HepG2 (cell line): Measurements from ENCODE around the gene RAB20. TPM values are rescaled to one million over a fixed set of nuclear protein-coding genes. Genes with fewer than 3 reads are reported as not detected.

Experiments used
- CCDC6 ChIP-seq: sonication (generic); formaldehyde crosslinking; IDR thresholded peaks from 2 replicates; pipeline ENCODE4 v1.8.1; 2022; ENCODE audit warnings: mild to moderate bottlenecking, missing genetic modification reagents, moderate library complexity
- ERF ChIP-seq: IDR thresholded peaks from 2 replicates; pipeline ENCODE4 v1.6.1; 2018; ENCODE audit warnings: missing biosample characterization, missing genetic modification reagents
- GABPB1 ChIP-seq: IDR thresholded peaks from 2 replicates; pipeline ENCODE4 v1.6.1; 2016; ENCODE audit warnings: mild to moderate bottlenecking, missing genetic modification reagents, moderate library complexity, missing compliant biosample characterization
- NFIC ChIP-seq: IDR thresholded peaks from 2 replicates; pipeline ENCODE4 v1.6.1; 2012; ENCODE audit warnings: mild to moderate bottlenecking, low read length, inconsistent platforms
- NFYB ChIP-seq: sonication (generic); formaldehyde crosslinking; IDR thresholded peaks from 2 replicates; pipeline ENCODE4 v1.4.0; 2020; ENCODE audit warnings: missing genetic modification reagents
- NR1H2 ChIP-seq: sonication (generic); formaldehyde crosslinking; IDR thresholded peaks from 2 replicates; pipeline ENCODE4 v1.8.1; 2022; ENCODE audit warnings: low read depth, missing genetic modification reagents, borderline replicate concordance
- REL ChIP-seq: sonication (generic); formaldehyde crosslinking; conservative IDR thresholded peaks from 2 replicates; pipeline ENCODE4 v1.8.0; 2022; ENCODE audit warnings: mild to moderate bottlenecking, missing genetic modification reagents, moderate library complexity
- SMARCC2 ChIP-seq: fragments of 450-650 bp; IDR thresholded peaks from 2 replicates; pipeline ENCODE4 v1.6.1; 2017; ENCODE audit warnings: antibody characterized with exemption, mild to moderate bottlenecking
- TBP ChIP-seq: sonication (generic); formaldehyde crosslinking; IDR thresholded peaks from 2 replicates; pipeline ENCODE4 v1.5.0; 2020; ENCODE audit warnings: missing genetic modification reagents
- TCF7 ChIP-seq: sonication (generic); IDR thresholded peaks from 2 replicates; pipeline ENCODE4 v1.6.1; 2016; ENCODE audit warnings: antibody characterized with exemption, low read depth
- U2AF1 ChIP-seq: fragments of 200-400 bp; formaldehyde crosslinking; optimal IDR thresholded peaks from 2 replicates; pipeline ENCODE3; 2017; ENCODE audit warnings: mild to moderate bottlenecking, low read depth, low read length
- ZC3H4 ChIP-seq: sonication (generic); formaldehyde crosslinking; IDR thresholded peaks from 2 replicates; pipeline ENCODE4 v1.4.0; 2020; ENCODE audit warnings: missing genetic modification reagents, borderline replicate concordance
- ZFP62 ChIP-seq: sonication (generic); formaldehyde crosslinking; IDR thresholded peaks from 2 replicates; pipeline ENCODE4 v1.4.0; 2020; ENCODE audit warnings: missing genetic modification reagents
- ZMYM2 ChIP-seq: sonication (generic); formaldehyde crosslinking; IDR thresholded peaks from 2 replicates; pipeline ENCODE4 v1.8.0; 2022; ENCODE audit warnings: mild to moderate bottlenecking, missing genetic modification reagents
- ZNF20 ChIP-seq: sonication (generic); formaldehyde crosslinking; IDR thresholded peaks from 2 replicates; pipeline ENCODE4 v1.4.0; 2020; ENCODE audit warnings: mild to moderate bottlenecking, moderate library complexity, missing genetic modification reagents
- ZNF225 ChIP-seq: sonication (generic); formaldehyde crosslinking; IDR thresholded peaks from 2 replicates; pipeline ENCODE4 v1.4.0; 2020; ENCODE audit warnings: mild to moderate bottlenecking, missing genetic modification reagents
- ZNF367 ChIP-seq: sonication (generic); formaldehyde crosslinking; IDR thresholded peaks from 2 replicates; pipeline ENCODE4 v1.4.0; 2020; ENCODE audit warnings: missing genetic modification reagents, borderline replicate concordance
- ZNF446 ChIP-seq: sonication (generic); formaldehyde crosslinking; IDR thresholded peaks from 2 replicates; pipeline ENCODE4 v1.5.0; 2020; ENCODE audit warnings: mild to moderate bottlenecking, missing genetic modification reagents
- ZNF484 ChIP-seq: sonication (generic); formaldehyde crosslinking; IDR thresholded peaks from 2 replicates; pipeline ENCODE4 v1.5.1; 2020; ENCODE audit warnings: mild to moderate bottlenecking, low read depth, missing genetic modification reagents, borderline replicate concordance
- ZNF552 ChIP-seq: sonication (generic); formaldehyde crosslinking; IDR thresholded peaks from 2 replicates; pipeline ENCODE4 v1.9.0; 2022; ENCODE audit warnings: missing genetic modification reagents, mild to moderate bottlenecking, borderline replicate concordance
- polyA plus RNA-seq, 8 experiments: library from polyadenylated mRNA; depleted of rRNA in 3 of 8; stranded (reverse) in 7 of 8; unstranded in 1 of 8; fragments of >200 nt; fragmentation: Illumina TruSeq in 4 of 8; extraction: Trizol in 4 of 8; gene quantifications; 2 replicates each; pipeline versions ENCODE4 v1.2.1 to v1.2.3, GENCODE V29; 2011 to 2016; ENCODE audit warnings: low read depth in 4 of 8, missing spikeins in 1 of 8, mixed read lengths in 1 of 8; ENCODE audit not compliant: insufficient read depth in 1 of 8
- total RNA-seq, 5 experiments: library from RNA; depleted of rRNA; stranded (reverse); fragments of >200 nt; fragmentation: Illumina TruSeq; extraction: Trizol; gene quantifications; 2 replicates each; pipeline ENCODE4 v1.2.3, GENCODE V29; 2016; ENCODE audit warnings: low read depth in 1 of 5
- TF ChIP-seq, protein P1 (sequence below): sonication (generic); formaldehyde crosslinking; IDR thresholded peaks from 2 replicates; pipeline ENCODE4 v1.8.0; 2023; ENCODE audit warnings: mild to moderate bottlenecking, missing genetic modification reagents
- TF ChIP-seq, protein P2 (sequence below): fragments of 450-650 bp; IDR thresholded peaks from 2 replicates; pipeline ENCODE4 v1.6.1; 2017
- TF ChIP-seq, protein P3 (sequence below): sonication (generic); formaldehyde crosslinking; IDR thresholded peaks from 2 replicates; pipeline ENCODE4 v1.5.1; 2020; ENCODE audit warnings: mild to moderate bottlenecking, missing genetic modification reagents, moderate library complexity
- TF ChIP-seq, protein P4 (sequence below): sonication (generic); formaldehyde crosslinking; IDR thresholded peaks from 2 replicates; pipeline ENCODE4 v1.8.0; 2022; ENCODE audit warnings: missing genetic modification reagents, mild to moderate bottlenecking, inconsistent platforms, borderline replicate concordance

The RAB20 gene
- total and polyA plus RNA-seq, 2 of the 13 experiments (the other 11 are each of a cell fraction or from before 2014, with no cell fraction given) = 15.6 to 30.5 TPM

DNA sequence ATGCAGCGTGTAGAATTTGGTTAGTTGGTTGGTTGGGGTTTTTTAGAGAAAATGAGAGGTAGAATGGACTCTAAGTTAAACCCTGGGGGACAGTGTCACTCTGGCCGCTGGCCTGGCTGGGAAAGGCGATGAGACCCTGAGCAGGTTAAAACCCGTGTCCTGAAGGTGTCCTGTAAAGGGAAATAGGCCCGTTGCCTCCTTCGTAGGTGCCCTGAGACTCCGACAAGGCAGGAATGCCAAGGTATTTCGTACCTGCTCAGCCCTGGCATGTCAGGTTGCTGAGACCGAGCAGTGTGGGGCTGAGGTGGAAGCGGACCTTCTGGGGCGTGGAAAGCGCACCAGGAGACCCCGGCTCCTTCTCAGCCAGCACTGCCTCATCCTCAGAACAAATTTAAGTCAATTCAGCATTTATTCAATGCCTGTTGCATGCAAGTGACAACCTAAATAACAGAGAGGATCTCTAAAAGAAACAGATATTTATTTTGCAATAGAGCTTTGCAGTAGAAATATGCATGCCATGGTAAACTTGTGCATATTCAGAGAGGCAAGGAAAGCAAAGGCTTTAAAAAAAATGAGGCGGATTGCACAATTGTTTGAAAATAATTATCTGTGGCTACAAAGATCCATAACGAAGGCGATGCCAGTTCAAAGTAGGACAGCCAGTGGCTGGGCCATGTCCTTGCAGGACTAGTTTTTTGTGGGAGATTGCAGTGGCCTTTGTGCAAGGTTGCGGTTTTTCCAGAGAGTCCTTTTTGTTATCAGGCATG lies 1.4 kb upstream of the RAB20 start (continued):
- TF ChIP-seq ZNF552 (CRISPR knock-in tag) (no peak), SMARCC2 (no peak), ZNF225 (no peak), ZNF484 (CRISPR knock-in tag) (no peak), ERF (CRISPR knock-in tag) (no peak), NR1H2 (CRISPR knock-in tag) (no peak), NFIC (no peak), ZMYM2 (CRISPR knock-in tag) (no peak; the same call in 1 of the 2 replicates), ZC3H4 (CRISPR knock-in tag) (no peak), NFYB (no peak), U2AF1 (no peak), GABPB1 (no peak), TCF7 (peak; percentile 32; the same call in 1 of the 2 replicates), ZNF20 (CRISPR knock-in tag) (no peak), ZNF367 (CRISPR knock-in tag) (no peak), ZFP62 (CRISPR knock-in tag) (no peak), REL (CRISPR knock-in tag) (no peak), ZNF446 (CRISPR knock-in tag) (no peak), CCDC6 (no peak), TBP (CRISPR knock-in tag) (no peak)
- TF ChIP-seq, protein P1, sequence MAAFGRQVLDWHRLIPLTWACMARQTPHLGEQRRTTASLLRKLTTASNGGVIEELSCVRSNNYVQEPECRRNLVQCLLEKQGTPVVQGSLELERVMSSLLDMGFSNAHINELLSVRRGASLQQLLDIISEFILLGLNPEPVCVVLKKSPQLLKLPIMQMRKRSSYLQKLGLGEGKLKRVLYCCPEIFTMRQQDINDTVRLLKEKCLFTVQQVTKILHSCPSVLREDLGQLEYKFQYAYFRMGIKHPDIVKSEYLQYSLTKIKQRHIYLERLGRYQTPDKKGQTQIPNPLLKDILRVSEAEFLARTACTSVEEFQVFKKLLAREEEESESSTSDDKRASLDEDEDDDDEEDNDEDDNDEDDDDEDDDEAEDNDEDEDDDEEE (CRISPR knock-in tag) = no peak
- TF ChIP-seq, protein P2, sequence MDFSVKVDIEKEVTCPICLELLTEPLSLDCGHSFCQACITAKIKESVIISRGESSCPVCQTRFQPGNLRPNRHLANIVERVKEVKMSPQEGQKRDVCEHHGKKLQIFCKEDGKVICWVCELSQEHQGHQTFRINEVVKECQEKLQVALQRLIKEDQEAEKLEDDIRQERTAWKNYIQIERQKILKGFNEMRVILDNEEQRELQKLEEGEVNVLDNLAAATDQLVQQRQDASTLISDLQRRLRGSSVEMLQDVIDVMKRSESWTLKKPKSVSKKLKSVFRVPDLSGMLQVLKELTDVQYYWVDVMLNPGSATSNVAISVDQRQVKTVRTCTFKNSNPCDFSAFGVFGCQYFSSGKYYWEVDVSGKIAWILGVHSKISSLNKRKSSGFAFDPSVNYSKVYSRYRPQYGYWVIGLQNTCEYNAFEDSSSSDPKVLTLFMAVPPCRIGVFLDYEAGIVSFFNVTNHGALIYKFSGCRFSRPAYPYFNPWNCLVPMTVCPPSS = no peak
- TF ChIP-seq, protein P3, sequence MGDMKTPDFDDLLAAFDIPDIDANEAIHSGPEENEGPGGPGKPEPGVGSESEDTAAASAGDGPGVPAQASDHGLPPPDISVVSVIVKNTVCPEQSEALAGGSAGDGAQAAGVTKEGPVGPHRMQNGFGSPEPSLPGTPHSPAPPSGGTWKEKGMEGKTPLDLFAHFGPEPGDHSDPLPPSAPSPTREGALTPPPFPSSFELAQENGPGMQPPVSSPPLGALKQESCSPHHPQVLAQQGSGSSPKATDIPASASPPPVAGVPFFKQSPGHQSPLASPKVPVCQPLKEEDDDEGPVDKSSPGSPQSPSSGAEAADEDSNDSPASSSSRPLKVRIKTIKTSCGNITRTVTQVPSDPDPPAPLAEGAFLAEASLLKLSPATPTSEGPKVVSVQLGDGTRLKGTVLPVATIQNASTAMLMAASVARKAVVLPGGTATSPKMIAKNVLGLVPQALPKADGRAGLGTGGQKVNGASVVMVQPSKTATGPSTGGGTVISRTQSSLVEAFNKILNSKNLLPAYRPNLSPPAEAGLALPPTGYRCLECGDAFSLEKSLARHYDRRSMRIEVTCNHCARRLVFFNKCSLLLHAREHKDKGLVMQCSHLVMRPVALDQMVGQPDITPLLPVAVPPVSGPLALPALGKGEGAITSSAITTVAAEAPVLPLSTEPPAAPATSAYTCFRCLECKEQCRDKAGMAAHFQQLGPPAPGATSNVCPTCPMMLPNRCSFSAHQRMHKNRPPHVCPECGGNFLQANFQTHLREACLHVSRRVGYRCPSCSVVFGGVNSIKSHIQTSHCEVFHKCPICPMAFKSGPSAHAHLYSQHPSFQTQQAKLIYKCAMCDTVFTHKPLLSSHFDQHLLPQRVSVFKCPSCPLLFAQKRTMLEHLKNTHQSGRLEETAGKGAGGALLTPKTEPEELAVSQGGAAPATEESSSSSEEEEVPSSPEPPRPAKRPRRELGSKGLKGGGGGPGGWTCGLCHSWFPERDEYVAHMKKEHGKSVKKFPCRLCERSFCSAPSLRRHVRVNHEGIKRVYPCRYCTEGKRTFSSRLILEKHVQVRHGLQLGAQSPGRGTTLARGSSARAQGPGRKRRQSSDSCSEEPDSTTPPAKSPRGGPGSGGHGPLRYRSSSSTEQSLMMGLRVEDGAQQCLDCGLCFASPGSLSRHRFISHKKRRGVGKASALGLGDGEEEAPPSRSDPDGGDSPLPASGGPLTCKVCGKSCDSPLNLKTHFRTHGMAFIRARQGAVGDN (CRISPR knock-in tag) = peak; percentile 22; the same call in 1 of the 2 replicates
- TF ChIP-seq, protein P4, sequence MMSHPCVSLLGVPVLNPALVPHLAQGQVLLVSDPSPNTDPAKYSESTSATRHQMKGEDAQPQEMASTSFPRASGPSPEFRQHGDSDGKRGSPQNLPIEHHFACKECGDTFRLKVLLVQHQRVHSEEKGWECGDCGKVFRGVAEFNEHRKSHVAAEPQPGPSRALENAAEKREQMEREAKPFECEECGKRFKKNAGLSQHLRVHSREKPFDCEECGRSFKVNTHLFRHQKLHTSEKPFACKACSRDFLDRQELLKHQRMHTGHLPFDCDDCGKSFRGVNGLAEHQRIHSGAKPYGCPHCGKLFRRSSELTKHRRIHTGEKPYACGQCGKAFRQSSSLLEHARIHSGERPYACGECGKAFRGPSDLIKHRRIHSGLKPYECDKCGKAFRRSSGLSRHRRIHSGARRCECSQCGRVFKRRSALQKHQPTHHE = no peak
